Caco-2 (cell line): ENCODE measurements around the gene LHX3. TPM values are rescaled to one million over a fixed set of nuclear protein-coding genes. Genes with fewer than 3 reads are reported as not detected.

Experiments
- BruUV-seq: library from RNA; stranded (reverse); fragments of 400-500 nt; replicated peaks from 2 replicates; lab custom pipeline; 2021; lab: Mats Ljungman, UMichigan
- CTCF ChIA-PET: fragments of 300-600 bp; sonication (Branson Sonifier 250); formaldehyde crosslinking; loops from one replicate; lab custom pipeline; 2022; ENCODE audit warnings: antibody characterized with exemption; lab: Charles Lee
- POLR2A ChIA-PET: fragments of 300-600 bp; sonication (Branson Sonifier 250); formaldehyde crosslinking; loops from one replicate; lab custom pipeline; 2022; ENCODE audit warnings: antibody characterized with exemption; lab: Charles Lee
- DNase-seq, 2 experiments: peaks; one replicate each; pipeline versions ENCODE4 v3.0.0 to v3.0.0-alpha.2; 2020 to 2022
- H3K27me3 ChIP-seq: replicated peaks from 2 replicates; pipeline ENCODE4 v1.6.0; 2011; ENCODE audit warnings: low read length; ENCODE audit not compliant: control insufficient read depth, insufficient read depth
- H3K36me3 ChIP-seq: 2 replicates; pipeline ENCODE4 v1.5.1; 2011; ENCODE audit warnings: low read length; ENCODE audit not compliant: control insufficient read depth, insufficient read depth
- H3K4me1 ChIP-seq: fragments of 250-450 bp; sonication (Bioruptor Pico); 2 replicates; pipeline ENCODE4 v1.5.1; 2020; ENCODE audit warnings: mild to moderate bottlenecking
- H3K4me3 ChIP-seq: 2 replicates; pipeline ENCODE4 v1.5.1; 2011; ENCODE audit warnings: low read depth, mild to moderate bottlenecking, control low read depth, low read length
- H3K9me3 ChIP-seq: fragments of 250-450 bp; sonication (Bioruptor Pico); 2 replicates; pipeline ENCODE4 v1.5.1; 2020; ENCODE audit warnings: mild to moderate bottlenecking, moderate library complexity
- H3K27ac Mint-ChIP-seq: one replicate; pipeline ENCODE4 v1.8.0; 2022; ENCODE audit warnings: mixed read lengths; ENCODE audit not compliant: unreplicated experiment
- H3K27me3 Mint-ChIP-seq: one replicate; pipeline ENCODE4 v1.8.0; 2022; ENCODE audit warnings: mixed read lengths; ENCODE audit not compliant: insufficient read depth, unreplicated experiment
- H3K36me3 Mint-ChIP-seq: one replicate; pipeline ENCODE4 v1.8.0; 2022; ENCODE audit warnings: mild to moderate bottlenecking, mixed read lengths; ENCODE audit not compliant: insufficient read depth, unreplicated experiment
- H3K4me1 Mint-ChIP-seq: one replicate; pipeline ENCODE4 v1.8.0; 2022; ENCODE audit warnings: low read depth, mixed read lengths; ENCODE audit not compliant: unreplicated experiment
- H3K4me3 Mint-ChIP-seq: one replicate; pipeline ENCODE4 v1.8.0; 2022; ENCODE audit warnings: mild to moderate bottlenecking, moderate library complexity, mixed read lengths; ENCODE audit not compliant: unreplicated experiment
- H3K9me3 Mint-ChIP-seq: one replicate; pipeline ENCODE4 v1.8.0; 2022; ENCODE audit warnings: mixed read lengths; ENCODE audit not compliant: unreplicated experiment
- CTCF ChIP-seq, 2 experiments: fragments of 200-600 bp in 1 of 2; IDR thresholded peaks; 1 replicate in 1 of 2; 2 replicates in 1 of 2; pipeline versions ENCODE4 v1.5.1 to v1.8.0; 2011 to 2022; ENCODE audit warnings: antibody characterized with exemption in 1 of 2, control low read depth in 1 of 2, inconsistent platforms in 1 of 2, low read depth in 1 of 2, low read length in 1 of 2, mild to moderate bottlenecking in 1 of 2, moderate library complexity in 1 of 2; ENCODE audit not compliant: insufficient read depth in 1 of 2, severe bottlenecking in 1 of 2, unreplicated experiment in 1 of 2
- intact Hi-C: fragments of 100-400 bp; cut with micrococcal nuclease; formaldehyde crosslinking; loops from one replicate; pipeline ENCODE4 v1.10.0; 2022; ENCODE audit not compliant: unreplicated experiment
- total RNA-seq: library from RNA; stranded (reverse); gene quantifications from 2 replicates; pipeline ENCODE4 v1.2.3, GENCODE V29; 2022

The LHX3 gene
- total RNA-seq, 1 experiment from 2014 or later: 1.2 TPM

GRCh38 chr9:136233868-136234267 is 28.9 kb upstream of the LHX3 start:
- no peak overlapping the region for H3K4me3 ChIP-seq
- H3K4me3 Mint-ChIP-seq: no peak overlapping the region
- POLR2A ChIA-PET: no interaction called here
- TF ChIP-seq CTCF (IDR thresholded peaks at IDR 0.05; ENCODE audit: insufficient read depth in 1 of 2, low read depth in 1 of 2, low read length in 1 of 2, severe bottlenecking in 1 of 2, unreplicated experiment in 1 of 2): no peak
- BruUV-seq: no TSS peak
- DNase-seq: no peak
- H3K36me3 Mint-ChIP-seq: peaks cover 40% of the 10 kb centered on the region
- H3K36me3 ChIP-seq: peaks cover 1% of the 10 kb centered on the region
- no peaks in the 10 kb centered on the region for H3K27me3 ChIP-seq
- no peaks in the 10 kb centered on the region for H3K4me1 ChIP-seq
- H3K9me3 ChIP-seq: no peaks in the 10 kb centered on the region
- intact Hi-C loops: no loop called here
- no peaks in the 10 kb centered on the region for H3K9me3 Mint-ChIP-seq
- CTCF ChIA-PET: no interaction called here
- no peak overlapping the region for H3K27ac Mint-ChIP-seq
- H3K4me1 Mint-ChIP-seq: no peaks in the 10 kb centered on the region
- H3K27me3 Mint-ChIP-seq: no peaks in the 10 kb centered on the region

GRCh38 chr9:136233411-136233810 is 28.5 kb upstream of the LHX3 start:
- no peak for TF ChIP-seq CTCF (IDR thresholded peaks at IDR 0.05; ENCODE audit: insufficient read depth in 1 of 2, low read depth in 1 of 2, low read length in 1 of 2, severe bottlenecking in 1 of 2, unreplicated experiment in 1 of 2)
- Mint-ChIP-seq H3K27ac (no peak overlapping the region), H3K4me1 (no peaks in the 10 kb centered on the region), H3K4me3 (no peak overlapping the region), H3K27me3 (no peaks in the 10 kb centered on the region), H3K9me3 (no peaks in the 10 kb centered on the region), H3K36me3 (peaks cover 42% of the 10 kb centered on the region)
- Histone ChIP-seq H3K4me1 (no peaks in the 10 kb centered on the region), H3K36me3 (peaks cover 1% of the 10 kb centered on the region), H3K9me3 (no peaks in the 10 kb centered on the region), H3K27me3 (no peaks in the 10 kb centered on the region), H3K4me3 (no peak overlapping the region)
- no peak for DNase-seq
- ChIA-PET CTCF (interaction anchor here (0.6 kb wide), 1 partner anchor 13 kb away, joined by 10 read pairs; no protein-coding TSS in a partner anchor), POLR2A (no interaction called here)
- intact Hi-C loops: no loop called here
- BruUV-seq: no TSS peak

- Mint-ChIP-seq H3K4me3 (no peak overlapping the region), H3K27me3 (no peaks in the 10 kb centered on the region), H3K4me1 (no peaks in the 10 kb centered on the region), H3K9me3 (no peaks in the 10 kb centered on the region), H3K27ac (no peak overlapping the region), H3K36me3 (peaks cover 47% of the 10 kb centered on the region)
- intact Hi-C loops: no loop called here
- H3K36me3 ChIP-seq: peaks cover 1% of the 10 kb centered on the region
- DNase-seq: no peak
- no peaks in the 10 kb centered on the region for H3K27me3 ChIP-seq
- H3K4me3 ChIP-seq: no peak overlapping the region
- CTCF ChIA-PET: interaction anchor here (0.6 kb wide), 1 partner anchor 13 kb away, joined by 10 read pairs; no protein-coding TSS in a partner anchor
- H3K9me3 ChIP-seq: no peaks in the 10 kb centered on the region
- no TSS peak for BruUV-seq
- no peaks in the 10 kb centered on the region for H3K4me1 ChIP-seq
- POLR2A ChIA-PET: no interaction called here
- no peak for TF ChIP-seq CTCF (IDR thresholded peaks at IDR 0.05; ENCODE audit: insufficient read depth in 1 of 2, low read depth in 1 of 2, low read length in 1 of 2, severe bottlenecking in 1 of 2, unreplicated experiment in 1 of 2)
Measured at GRCh38 chr9:136232969-136233368, 28.0 kb upstream of the LHX3 start.
